GM12874 (cell line): ENCODE data around the gene TMEM175.

ENCODE experiments used
- CTCF ChIP-seq: IDR thresholded peaks from 2 replicates; pipeline ENCODE4 v1.5.1; 2011; ENCODE audit warnings: low read depth, mild to moderate bottlenecking, control low read depth, low read length, moderate library complexity; ENCODE audit not compliant: insufficient read depth

TMEM175 gene

DNA sequence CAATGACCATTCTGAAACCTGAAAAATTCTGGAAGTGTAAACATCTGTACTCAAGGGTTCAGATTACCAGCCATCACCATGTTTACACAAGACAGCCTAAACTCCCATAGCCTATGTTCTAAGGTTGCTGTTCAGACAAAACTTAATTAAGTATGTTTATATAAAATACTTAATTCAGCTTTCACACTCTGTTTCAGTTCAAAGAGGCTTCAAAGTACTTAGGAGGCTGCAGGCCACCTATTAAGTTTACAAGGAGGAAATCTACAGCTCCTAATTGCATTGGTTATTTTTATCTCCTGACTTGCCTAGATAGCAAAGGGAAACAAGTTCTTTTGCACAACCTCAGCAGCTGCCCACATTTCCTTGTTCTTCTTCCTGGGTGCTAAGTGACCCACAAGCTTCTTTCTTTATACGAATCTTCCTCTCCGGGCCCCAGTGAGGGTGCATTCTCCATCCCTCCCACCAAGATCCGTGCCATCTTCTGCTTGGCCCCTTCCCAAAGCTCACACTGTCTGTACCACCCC is 2.2 kb upstream of the TMEM175 start:
- no peak for TF ChIP-seq CTCF

- TF ChIP-seq CTCF = no peak
Measured at GRCh38 chr4:930827-931193, 1.4 kb upstream of the TMEM175 start.

- TF ChIP-seq CTCF = no peak
Measured at GRCh38 chr4:931194-931959, 883 bp upstream of the TMEM175 start.

- no peak for TF ChIP-seq CTCF
Measured at GRCh38 chr4:932713-933070, 432 bp downstream of the TMEM175 start.

GRCh38 chr4:945274-946102 is 13.2 kb downstream of the TMEM175 start:
- TF ChIP-seq CTCF = no peak

DNA sequence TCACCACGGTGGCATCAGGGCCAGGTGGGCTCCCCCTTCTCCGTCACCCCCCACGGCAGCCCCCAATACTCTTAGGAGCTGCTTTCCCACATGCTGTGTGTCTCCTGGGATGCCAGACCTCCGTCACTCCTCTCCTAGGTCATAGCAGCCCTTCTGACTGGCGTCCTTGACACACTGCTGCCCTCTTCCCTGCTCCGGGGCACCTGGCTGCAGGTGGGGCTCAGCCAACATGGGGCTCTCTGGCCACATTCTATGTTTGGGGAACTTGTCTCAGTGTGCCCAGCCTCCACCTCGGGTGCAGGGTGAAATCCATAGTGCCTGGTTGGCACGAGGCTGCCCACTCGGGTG is 13.8 kb downstream of the TMEM175 start:
- TF ChIP-seq CTCF = no peak
